ENCODE data around the gene TRIM47.
"Not testable (repeated sequence)": the region's sequence is repeated elsewhere in the genome, so short reads cannot be mapped to it uniquely, and the experiment has no call there.

Gene TRIM47

DNA sequence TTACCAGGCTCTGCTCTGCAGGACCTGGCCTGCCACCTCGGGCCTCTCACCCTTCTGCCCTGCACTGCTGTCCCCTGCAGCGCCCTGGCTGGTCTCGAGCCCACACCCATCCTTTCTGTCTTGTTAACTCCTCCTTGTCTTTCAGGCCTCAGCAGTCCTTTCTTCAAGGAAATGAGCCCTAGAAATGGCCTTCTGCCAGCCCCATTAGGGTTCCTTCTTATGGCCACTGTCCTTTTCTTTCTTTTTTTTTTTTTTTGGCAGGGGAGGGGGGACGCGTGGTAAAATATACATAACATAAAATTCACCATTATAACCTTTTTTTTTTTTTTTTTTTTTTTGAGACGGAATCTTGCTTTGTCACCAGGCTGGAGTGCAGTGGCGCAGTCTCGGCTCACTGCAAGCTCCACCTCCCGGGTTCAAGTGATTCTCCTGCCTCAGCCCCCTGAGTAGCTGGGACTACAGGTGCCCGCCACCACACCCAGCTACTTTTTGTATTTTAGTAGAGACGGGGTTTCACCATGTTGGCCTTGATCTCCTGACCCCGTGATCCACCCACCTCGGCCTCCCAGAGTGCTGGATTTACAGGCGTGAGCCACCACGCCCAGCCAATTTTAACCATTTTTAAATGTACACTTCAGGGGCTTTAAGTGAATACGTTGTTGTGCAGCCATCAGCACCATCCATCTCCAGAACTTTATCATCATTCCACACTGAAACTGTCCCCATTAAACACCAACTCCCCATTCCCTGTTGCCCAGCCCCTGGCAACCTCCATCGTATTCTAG is 12.8 kb downstream of the TRIM47 start:
- DNase-seq: not testable (repeated sequence)

DNA sequence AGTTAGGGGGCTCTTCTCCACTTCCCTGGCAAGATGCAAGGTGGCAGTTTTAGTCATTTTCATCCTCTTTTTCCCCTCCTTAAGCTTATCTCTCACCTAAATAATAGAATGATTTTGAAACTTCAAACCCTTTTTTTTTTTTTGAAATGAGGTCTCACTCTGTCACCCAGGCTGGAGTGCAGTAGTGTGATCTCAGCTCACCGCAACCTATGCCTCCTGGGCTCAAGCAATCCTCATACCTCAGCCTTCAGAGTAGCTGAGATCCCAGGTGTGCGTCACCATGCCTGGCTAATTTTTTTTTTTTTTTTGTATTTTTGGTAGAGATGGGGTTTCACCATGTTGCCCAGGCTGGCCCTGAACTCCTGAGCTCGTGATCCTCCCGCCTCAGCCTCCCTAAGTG is 13.5 kb downstream of the TRIM47 start:
- not testable (repeated sequence) for DNase-seq

DNA sequence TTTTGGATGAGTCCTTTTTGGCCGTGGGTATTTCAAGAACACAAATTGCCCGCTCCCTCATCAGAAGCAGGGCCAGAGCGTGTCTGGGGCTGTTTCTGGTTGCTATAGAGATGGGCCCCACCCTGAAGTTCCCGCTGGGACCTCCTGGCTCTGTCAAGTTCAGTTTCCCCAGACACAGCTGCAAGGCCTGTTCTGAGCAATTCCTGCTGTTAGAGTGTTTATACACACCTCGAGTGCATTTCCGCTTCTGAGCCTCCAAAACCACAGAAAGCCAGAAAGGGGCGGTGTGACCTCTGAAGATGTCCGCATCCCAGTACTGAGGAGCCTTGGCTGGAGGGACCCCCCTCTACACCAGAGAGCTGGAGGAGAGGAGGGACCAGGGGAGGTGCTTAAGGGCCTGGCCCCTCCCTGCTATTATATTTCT is 13.9 kb downstream of the TRIM47 start:
- no peak for DNase-seq

DNA sequence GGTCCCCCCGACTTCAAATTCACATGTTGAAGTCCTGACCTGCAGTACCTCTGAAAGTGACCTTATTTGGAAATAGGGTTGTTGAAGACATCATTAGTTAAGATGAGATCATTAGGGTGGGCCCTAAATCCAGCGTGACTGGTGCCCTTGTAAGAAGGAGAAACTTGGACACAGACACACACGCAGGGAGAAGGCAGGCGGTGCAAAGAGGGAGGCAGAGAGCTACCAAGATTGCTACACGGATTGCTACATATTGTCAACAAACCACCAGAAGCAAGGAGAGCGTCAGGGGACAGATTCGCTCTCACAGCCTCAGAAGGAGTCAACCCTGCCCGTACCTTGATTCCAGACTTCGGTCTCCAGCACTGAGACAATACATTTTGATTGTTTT is 16.5 kb downstream of the TRIM47 start:
- no peak for DNase-seq

DNA sequence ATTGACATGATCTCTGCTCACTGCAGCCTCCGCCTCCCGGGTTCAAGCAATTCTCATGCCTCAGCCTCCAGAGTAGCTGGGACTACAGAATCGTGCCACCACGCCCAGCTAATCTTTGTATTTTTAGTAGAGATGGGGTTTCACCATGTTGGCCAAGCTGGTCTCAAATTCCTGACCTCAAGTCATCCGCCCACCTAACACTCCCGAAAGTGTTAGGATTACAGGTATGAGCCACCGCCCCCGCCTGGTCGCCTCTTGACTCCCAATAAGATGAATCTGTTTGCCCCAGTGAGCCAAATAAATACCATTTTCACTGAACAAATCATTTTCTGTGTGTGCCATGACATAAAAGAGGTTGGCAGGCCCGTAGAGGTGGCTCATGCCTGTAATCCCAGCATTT is 19.0 kb downstream of the TRIM47 start:
- not testable (repeated sequence) for DNase-seq

DNA sequence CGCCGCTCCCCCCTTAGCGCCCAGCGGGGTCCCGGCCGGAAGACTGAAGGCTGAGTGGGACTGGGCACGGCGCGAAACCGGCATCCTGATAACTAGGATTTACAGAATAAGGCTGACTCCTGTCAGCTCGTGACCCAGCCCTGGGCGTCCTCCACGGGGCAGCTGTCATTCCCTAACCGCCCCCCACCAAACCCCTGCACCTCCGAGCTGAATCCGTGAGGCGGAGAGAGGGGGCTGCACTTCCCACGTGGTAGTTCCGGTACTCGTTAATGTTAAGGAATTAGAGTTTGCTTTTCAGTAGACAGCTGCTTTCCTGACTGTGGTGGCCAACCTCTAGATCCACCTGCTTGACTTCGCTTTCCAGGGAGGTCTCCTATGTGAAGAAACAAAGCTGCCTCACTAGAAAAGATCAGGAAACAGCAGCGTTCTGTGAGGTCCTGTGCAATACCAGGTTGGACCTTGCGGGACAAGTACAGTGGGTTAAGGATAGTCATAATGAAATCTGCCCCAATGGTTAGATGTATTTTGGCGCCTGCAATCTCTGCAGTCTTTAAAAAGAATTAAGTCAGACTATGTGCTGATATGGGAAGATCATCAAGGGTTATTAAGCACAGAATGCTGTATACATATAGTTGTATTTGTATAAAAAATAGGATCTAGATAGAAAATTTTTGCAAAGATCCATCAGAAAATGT is 22.2 kb downstream of the TRIM47 start:
- DNase-seq: peak; percentile 82

DNA sequence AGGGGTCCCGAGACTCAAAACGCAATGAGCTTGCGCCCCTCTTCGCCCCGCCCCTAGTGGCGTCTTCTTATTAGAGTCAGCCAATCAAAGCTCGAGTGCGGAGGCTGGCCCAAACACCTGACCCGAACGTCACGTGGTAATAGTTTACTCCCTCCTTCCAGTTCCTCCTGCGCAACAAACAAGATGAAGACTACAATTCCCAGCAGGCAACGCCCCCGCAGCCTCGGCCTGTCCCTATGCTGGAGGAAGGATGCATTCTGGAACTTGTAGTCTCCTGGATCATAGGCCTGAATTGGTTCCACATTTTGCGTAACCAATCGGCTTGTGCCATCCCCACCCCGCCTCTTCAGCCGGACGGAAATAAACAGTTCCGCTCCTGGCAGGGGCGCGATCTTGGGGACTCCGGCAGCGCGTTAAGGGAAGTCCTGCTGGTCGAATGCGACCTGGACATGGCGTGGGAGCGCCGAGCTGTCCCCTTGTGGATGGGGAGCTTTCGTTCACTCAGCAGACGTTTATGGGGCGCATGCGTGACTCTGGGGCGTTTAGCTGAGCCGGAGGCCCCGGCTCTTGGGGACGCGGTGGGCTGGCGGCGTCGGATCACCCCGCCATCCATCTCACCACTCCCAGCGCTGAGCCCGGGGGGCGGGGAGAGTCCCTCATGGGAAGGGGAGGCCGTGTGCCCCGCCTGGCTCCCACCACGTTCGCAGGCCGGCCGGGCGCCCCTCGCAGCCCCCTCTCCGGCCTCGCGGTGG is 22.9 kb downstream of the TRIM47 start, which contains the start of gene WBP2:
WBP2 (minus strand) TSS at position 26 of the 752 bp plus-strand sequence. CDS start 38 bp downstream, outside the sequence.
- peak; percentile 95 for DNase-seq

DNA sequence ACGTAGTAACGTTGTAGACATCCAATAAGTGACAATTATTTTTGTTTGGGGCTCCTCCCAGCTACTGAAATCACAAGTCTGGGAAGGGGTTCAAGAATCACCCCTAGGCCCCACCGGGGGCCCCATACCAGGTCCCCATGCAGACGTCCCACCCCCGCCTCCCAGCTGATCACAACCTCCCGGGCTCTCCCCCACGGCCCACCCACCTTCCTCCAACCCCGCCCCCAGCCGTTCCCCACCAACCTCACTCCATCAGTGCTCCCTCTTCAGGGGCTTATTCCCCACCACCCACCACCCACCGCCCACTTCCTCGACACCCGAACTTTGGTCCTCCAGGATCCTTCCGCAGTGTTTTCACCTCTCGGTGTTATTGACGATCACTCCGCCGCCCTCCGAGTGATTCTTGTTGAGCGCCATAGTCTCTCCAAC is 23.5 kb downstream of the TRIM47 start:
- no peak for DNase-seq

DNA sequence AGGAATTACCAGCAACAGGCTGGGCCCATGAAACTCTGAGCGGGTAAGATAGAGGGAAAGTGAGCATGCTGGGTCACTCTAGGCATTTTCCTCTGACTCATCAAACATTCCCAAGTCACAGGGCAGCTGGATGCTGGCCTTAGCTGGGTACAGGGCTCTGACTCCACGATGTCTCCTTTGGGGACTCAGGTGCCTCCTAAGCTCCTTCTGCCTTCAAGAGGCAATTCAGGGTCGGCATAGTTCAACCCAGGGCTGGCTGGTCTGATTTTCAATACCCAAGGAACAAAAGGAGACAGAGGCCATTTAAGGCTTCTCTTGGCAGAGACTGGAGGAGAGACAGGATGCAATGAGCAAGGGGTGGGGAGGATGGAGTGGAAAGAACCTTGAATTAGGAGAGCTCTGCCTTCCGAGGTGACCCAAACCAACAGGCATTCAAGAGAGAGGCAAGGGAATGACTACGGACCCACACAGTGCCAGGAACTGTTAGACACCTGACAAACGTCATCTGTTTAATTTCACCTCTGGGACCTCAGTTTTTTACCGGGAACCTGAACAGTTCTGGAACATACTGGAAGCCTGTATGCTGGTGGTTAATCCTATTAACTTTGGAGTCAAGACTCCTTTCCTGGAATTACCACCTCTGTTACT is 24.2 kb downstream of the TRIM47 start:
- DNase-seq: no peak

DNA sequence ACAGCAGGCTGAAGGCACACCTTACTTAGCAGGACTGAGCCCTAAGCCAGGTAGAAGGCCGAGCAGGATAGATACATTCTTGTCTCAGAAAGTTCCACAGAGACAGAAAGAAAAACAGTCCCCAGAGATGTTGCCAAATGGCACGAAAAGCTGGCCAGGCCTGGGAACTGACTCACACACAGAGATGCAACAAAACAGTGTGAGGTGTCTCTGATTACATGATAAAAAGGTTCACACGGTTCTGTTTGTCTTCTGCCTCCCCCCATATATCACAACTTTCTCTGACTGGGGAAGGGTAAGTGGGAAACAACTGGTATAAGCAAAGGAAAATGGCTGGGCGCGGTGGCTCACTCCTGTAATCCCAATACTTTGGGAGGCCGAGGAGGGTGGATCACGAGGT is 24.9 kb downstream of the TRIM47 start:
- no peak for DNase-seq

DNA sequence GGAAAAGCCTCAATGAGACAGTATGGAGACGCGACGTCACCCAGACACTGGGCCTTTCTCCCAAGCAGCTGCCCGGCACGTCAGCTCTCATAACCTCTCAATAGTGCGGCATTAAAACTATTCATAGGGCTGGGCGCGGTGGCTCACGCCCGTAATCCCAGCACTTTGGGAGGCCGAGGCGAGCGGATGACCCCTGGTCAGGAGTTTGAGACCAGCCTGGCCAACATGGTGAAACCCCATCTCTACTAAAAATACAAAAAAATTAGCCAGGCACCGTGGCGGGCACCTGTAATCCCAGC is 26.7 kb downstream of the TRIM47 start:
- not testable (repeated sequence) for DNase-seq

DNA sequence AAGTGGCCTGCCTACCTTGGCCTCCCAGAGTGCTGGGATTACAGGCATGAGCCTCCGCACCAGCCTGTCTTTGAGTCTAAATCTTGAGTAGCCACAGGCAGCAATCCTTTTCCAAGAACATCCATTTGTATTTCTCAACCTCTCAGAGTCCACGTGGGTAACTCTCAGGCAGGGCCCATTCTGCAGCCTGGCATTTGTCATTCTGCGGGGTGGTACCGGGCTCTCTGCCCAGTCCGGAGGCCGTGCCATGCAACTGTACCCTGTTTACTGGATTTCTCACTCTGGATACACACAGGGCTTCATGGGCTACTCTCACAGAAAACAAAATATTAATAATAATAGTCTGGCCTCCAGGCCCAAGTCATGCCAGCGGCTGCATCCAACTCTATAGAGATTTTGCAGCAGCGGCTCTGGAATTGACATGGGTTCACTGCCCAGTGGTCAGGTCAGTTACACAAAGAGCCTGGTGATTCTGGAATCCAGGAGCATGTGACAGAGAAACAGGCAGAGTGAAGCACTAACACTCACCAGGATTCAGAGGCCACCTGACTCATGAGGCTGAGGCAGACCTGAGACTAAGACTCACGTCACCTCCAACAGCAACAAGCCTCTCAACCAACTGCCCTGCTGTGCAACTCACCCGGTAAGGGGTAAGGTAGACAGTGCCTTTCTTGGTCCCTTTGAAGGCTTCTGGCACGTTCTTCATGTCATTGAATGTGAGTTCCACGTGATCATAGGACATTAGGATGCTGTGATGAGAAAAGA is 27.3 kb downstream of the TRIM47 start:
- no peak for DNase-seq

DNA sequence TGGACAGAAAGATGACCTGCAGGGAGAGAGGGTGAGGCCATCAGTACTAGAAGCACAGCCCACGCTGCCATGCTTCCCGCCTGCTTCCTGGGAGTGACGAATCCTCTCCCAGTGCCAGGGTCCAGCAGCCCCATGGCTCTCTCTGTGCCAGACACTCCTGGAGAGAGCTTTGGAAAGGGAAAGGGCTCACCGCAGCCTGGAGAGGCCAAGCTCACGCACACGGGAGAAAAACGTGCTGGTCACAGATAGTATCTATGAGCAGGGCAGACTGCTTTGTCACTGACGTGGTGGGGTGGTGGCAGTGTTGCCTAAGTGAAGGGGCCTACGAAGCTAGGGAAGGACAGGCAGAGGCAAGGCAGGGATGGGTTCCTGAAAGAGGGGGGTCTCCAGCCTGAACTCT is 28.7 kb downstream of the TRIM47 start:
- no peak for DNase-seq

DNA sequence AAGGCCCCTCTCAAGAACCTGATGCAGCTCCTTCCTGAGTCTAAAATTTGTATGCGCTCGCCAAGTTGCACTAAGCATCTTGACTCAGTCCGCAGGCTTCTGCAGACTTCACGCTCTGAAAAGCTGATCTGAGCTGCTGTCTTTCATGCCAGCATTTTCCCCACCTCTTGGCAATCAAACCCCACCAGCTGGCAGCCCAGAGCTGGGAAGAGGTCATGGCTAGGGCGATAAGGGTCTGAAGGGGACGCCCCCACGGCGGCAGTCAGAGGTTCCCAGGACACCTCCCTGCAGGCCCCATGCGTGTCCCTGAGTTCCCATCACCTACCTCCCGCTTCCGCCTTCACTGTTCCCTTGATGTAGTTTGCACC is 29.1 kb downstream of the TRIM47 start:
- DNase-seq: no peak

DNA sequence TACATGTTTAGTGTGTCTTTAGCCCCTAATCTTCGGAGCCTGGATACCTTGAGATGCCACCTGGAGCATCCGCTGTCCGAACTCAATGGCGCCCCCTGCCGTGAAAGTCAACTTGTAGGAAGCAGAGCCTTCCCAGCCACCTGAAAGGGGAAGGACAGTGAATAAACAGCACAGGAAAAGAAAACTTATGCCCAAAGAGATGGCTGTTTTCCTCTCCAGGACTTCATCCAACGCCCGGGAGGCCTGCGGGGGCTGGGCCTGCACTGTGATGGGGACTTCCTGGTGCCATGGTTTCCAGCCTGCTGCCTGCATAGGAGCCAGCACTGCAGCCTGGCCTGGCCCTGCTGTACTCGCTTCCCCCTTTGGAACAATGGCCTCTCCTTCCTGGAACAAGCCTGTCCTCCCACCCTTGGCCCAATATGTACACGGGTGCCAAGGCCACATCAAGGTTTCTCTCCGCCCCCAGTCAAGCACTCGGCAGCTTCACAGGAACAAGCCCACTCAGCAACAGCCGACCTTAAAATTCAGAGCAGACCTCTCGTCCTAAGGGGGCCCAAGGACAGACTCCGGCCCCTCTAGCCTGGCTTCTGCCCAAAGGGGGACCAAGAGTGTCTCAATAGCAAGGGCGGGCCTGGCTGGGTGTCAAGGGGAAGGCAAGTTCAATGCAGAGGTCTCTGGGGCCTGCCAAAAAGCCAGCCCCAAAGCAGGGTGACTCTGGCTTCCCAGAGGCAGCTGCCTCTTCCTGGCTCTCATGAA is 29.7 kb downstream of the TRIM47 start:
- DNase-seq: peak; percentile 92

DNA sequence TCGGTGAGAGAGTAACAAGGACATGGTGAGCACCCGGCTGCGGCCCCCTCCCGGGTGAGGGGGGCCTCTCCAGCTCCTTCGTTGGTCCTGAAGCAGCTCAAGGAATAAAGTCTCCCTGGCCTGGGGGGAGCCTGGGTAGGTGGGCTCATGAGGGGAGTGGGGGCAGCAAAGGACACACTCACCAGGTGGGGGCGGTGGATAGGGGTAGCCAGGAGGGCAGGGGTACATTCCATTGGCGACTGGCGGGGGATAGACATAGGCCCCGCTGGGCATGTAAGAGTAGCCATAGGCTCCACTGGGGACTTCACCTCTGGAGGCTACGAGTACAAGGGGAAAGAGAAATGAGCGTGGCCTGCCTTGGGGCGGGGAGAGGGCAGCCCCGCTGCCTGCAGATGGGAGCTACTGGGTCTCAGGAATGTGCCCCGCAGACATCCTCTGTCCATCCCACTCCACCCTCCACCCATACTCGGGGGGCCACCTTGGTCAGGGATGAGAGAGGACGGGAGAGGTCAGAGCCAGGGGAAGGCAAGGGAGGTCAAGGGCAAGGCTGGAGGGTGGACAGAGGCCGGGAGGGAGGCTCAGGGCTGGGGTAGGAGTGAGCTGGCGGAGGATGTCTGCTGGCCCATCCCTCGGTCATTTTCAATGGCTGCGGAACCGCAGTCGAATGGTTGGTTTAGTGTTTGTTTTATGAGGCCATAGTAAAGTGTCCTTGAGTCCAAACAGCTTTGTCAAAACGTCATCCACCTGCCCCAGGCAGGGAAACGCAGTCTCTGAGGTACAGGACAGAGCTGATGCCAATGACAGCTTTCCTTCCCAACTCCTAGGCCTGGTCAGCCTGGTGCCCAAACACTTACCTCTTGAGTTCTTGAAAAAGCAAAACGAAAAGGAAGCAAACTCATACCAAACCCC is 30.5 kb downstream of the TRIM47 start:
- no peak for DNase-seq

DNA sequence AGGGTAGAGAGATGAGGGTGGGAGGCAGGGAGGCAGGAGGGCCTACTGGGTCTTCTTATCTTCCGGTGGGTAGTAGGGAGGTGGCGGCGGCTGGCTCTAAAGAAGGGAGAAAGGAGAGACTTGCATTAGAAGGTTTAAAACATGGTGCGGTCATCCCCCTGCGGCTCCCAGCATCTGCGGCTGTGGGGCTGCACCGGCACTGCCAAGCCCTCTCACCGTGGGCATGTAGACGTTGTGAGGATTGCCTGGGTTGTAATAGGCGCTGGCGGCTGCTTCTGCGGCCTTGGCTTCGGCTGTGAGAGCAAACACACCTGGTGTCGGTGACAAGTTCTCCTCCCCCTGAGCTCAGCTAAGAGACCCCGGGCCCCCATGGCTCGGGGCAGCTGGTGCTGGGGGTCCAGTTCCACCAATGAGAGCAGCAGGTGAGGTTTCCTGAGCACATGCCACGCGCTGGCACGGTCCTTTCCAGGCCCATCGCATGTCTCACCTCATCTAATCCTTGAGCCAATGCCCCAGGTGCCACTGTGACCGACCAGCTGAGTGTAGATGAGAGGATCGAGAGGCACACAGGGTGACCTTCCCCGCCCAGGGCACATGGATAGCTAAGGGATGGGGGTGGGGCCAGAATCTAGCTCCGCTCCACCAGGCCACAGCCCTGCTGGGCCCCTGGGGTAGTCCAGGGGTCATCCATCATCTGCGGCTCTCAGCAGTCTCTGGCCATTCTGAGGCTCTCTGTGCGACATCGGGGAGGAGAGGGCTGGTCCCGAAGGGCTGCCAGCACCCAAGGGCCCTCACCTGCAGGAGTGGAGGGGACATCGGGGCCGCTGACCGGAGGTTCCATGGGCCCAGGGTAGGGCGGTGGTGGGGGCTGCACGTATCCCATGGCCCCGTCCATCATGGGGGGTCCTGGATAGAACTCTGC is 31.4 kb downstream of the TRIM47 start:
- DNase-seq: no peak

DNA sequence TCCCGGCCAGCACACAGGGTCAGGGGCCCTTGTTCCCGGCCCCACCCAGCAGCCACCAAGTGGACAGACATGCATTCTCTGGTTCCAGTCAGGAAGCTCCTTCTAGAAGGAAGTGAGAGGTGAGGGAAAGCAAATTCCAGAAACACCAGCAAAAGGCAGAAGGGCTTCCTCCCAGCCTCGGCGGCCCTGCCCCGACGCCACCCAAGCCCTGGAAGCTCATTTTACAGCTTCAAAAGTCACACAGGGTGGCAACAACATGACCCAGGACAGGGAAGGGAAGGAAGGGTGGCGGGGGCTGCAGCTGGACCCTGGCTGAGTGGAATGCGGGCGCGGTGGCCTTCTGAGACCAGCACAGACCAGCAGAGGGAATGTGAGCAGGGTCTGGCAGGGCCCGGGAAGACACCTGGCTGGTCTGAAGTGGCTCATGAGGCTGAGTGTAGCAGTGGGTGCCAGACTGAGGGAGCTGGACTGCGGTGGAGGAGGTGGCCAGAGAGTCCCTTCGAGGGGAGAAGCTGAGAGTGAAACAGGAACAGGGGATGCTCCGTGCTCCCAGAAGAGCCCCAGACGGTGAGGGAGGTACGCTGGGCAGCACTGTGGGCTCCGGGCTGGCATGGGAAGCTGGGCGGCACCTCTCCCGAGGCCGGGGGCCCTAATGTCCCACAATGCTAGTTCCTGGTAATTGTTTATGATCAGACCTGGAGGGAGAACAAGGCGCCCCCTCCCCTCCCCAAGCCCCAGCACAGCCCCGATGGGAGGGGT is 32.3 kb downstream of the TRIM47 start:
- no peak for DNase-seq

All from activated CD8-positive, alpha-beta memory T cell treated with anti-CD3 and anti-CD28 coated beads for 24 hours (primary cell).